ELR (cell line): Measurements from ENCODE around the gene SPNS3.

ENCODE experiments used
- DNase-seq: peaks from one replicate; pipeline ENCODE4 v3.0.0-alpha.2; 2015; ENCODE audit warnings: low read depth

The SPNS3 gene

GRCh38 chr17:4509923-4510617 lies 76.3 kb downstream of the SPNS3 start:
- no peak for DNase-seq

- DNase-seq: no peak
Measured at GRCh38 chr17:4510618-4510941, 76.8 kb downstream of the SPNS3 start.

- DNase-seq: no peak
Measured at GRCh38 chr17:4511199-4511932, 77.6 kb downstream of the SPNS3 start.

- DNase-seq: no peak
Measured at GRCh38 chr17:4512156-4513112, 78.7 kb downstream of the SPNS3 start.

GRCh38 chr17:4513113-4514032 lies 79.6 kb downstream of the SPNS3 start:
- no peak for DNase-seq

GRCh38 chr17:4514206-4514605 lies 80.5 kb downstream of the SPNS3 start:
- DNase-seq: no peak

- DNase-seq: no peak
Measured at GRCh38 chr17:4514779-4515178, 81.0 kb downstream of the SPNS3 start.

GRCh38 chr17:4515501-4515900 lies 81.8 kb downstream of the SPNS3 start:
- no peak for DNase-seq

GRCh38 chr17:4516735-4517134 lies 83.0 kb downstream of the SPNS3 start:
- no peak for DNase-seq

- no peak for DNase-seq
Measured at GRCh38 chr17:4518901-4519300, 85.2 kb downstream of the SPNS3 start.

GRCh38 chr17:4519361-4519788 lies 85.6 kb downstream of the SPNS3 start:
- no peak for DNase-seq

GRCh38 chr17:4520060-4520893 lies 86.5 kb downstream of the SPNS3 start:
- DNase-seq: no peak

- no peak for DNase-seq
Measured at GRCh38 chr17:4520894-4521600, 87.3 kb downstream of the SPNS3 start.

GRCh38 chr17:4522661-4523060 lies 88.9 kb downstream of the SPNS3 start:
- DNase-seq: no peak

- DNase-seq: no peak
Measured at GRCh38 chr17:4523946-4524345, 90.2 kb downstream of the SPNS3 start.

GRCh38 chr17:4525691-4526397 lies 92.1 kb downstream of the SPNS3 start:
- no peak for DNase-seq

GRCh38 chr17:4527134-4527533 lies 93.4 kb downstream of the SPNS3 start:
- DNase-seq: no peak

GRCh38 chr17:4527566-4528125 lies 93.9 kb downstream of the SPNS3 start:
- DNase-seq: no peak

GRCh38 chr17:4529533-4530152 lies 95.9 kb downstream of the SPNS3 start:
- DNase-seq: no peak
